ENCODE results near the gene SNAPC1.
"Not testable (repeated sequence)": the region's sequence is repeated elsewhere in the genome, so short reads cannot be mapped to it uniquely, and the experiment has no call there.

DNA sequence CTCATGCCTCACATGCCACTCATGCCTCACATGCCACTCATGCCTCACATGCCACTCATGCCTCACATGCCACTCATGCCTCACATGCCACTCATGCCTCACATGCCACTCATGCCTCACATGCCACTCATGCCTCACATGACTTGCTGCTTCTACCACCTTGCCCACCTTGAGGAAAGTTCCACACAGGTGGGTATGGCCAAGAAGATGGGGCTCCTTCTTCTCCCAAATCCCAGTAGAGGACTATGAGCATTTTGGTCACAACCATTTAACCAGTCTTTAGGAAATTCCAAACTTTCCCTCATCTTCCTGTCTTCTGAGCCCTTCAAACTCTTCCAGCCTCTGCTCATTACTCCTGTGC, 6.9 kb upstream of the SNAPC1 start:
- TF ChIP-seq EZH2 (IDR thresholded peaks at IDR 0.05; ENCODE audit: borderline replicate concordance, low read length); CTCF (IDR thresholded peaks at IDR 0.05; ENCODE audit: low read length): not testable (repeated sequence)

Data from OCI-LY1 (cell line).